Uterus (tissue), 4 donors: Measurements from ENCODE around the gene ZIC4. TPM values are rescaled to one million over a fixed set of nuclear protein-coding genes. Genes with fewer than 3 reads are reported as not detected.

Experiments
- DNase-seq, 2 donors: peaks; one replicate each; pipeline ENCODE4 v3.0.0-alpha.2; 2019 to 2020
- H3K27ac ChIP-seq, 2 donors: fragments of 200-600 bp; sonication (generic); 1 replicate in 1 of 2; 2 replicates in 1 of 2; pipeline ENCODE4 v1.5.1; 2016 to 2018
- H3K27me3 ChIP-seq, 2 donors: fragments of 200-600 bp; sonication (generic); one replicate each; pipeline ENCODE4 v1.5.1; 2018 to 2019; ENCODE audit warnings: control low read depth in 1 of 2
- H3K36me3 ChIP-seq, 2 donors: fragments of 200-600 bp; sonication (generic); one replicate each; pipeline ENCODE4 v1.5.1; 2019; ENCODE audit warnings: control low read depth in 1 of 2
- H3K4me1 ChIP-seq, 2 donors: fragments of 200-600 bp; sonication (generic); one replicate each; pipeline ENCODE4 v1.5.1; 2018 to 2019; ENCODE audit warnings: control low read depth in 1 of 2
- H3K4me3 ChIP-seq, 2 donors: fragments of 200-600 bp; sonication (generic); 1 replicate in 1 of 2; 2 replicates in 1 of 2; pipeline ENCODE4 v1.5.1; 2018 to 2019; ENCODE audit warnings: mild to moderate bottlenecking in 1 of 2
- H3K9me3 ChIP-seq, 2 donors: fragments of 200-600 bp; sonication (generic); one replicate each; pipeline ENCODE4 v1.5.1; 2019; ENCODE audit warnings: control low read depth in 1 of 2
- CTCF ChIP-seq, 4 experiments: fragments of 200-600 bp in 2 of 4; fragments of 450-650 bp in 2 of 4; sonication (generic) in 2 of 4; IDR thresholded peaks; one replicate each; pipeline ENCODE4 v1.5.1; 2016 to 2019; ENCODE audit warnings: antibody characterized with exemption in 4 of 4, mild to moderate bottlenecking in 2 of 4, moderate library complexity in 1 of 4
- POLR2A ChIP-seq, 2 donors: fragments of 450-650 bp; IDR thresholded peaks; one replicate each; pipeline ENCODE4 v1.6.1; 2016; ENCODE audit warnings: antibody characterized with exemption in 2 of 2, mild to moderate bottlenecking in 1 of 2, moderate library complexity in 1 of 2
- intact Hi-C: fragments of 100-400 bp; cut with DNase I; formaldehyde crosslinking; loops from one replicate; pipeline ENCODE4 v1.15.1; 2023; ENCODE audit warnings: low total_unique reads
- total RNA-seq, 4 donors: library from RNA; depleted of rRNA in 3 of 4; stranded (reverse); fragments of >200 nt in 3 of 4; gene quantifications; one replicate each; pipeline versions ENCODE4 v1.1.0 to v1.2.4, GENCODE V29; 2014 to 2023
- donor health status: DM: yes; HTN: yes; CAD: no.

Gene ZIC4
- total RNA-seq, 4 donors from 2014 or later: not detected

- Histone ChIP-seq H3K4me1 (peaks cover 0 to 22% of the 10 kb centered on the region in 2 donors), H3K4me3 (no peak overlapping the region), H3K9me3 (no peaks in the 10 kb centered on the region), H3K27ac (no peak overlapping the region), H3K36me3 (no peaks in the 10 kb centered on the region), H3K27me3 (peaks cover 24 to 97% of the 10 kb centered on the region in 2 donors)
- intact Hi-C loops: no loop called here
- no peak for DNase-seq
- TF ChIP-seq POLR2A (IDR thresholded peaks at IDR 0.05) (no peak), CTCF (IDR thresholded peaks at IDR 0.05) (no peak)
Observed at GRCh38 chr3:147414390-147415138, 8.2 kb upstream of the ZIC4 start.

- Histone ChIP-seq H3K4me1 (peaks cover 0 to 15% of the 10 kb centered on the region in 2 donors), H3K27me3 (peaks cover 29 to 95% of the 10 kb centered on the region in 2 donors)
- intact Hi-C loops: no loop called here
Observed at GRCh38 chr3:147413686-147414389, 7.5 kb upstream of the ZIC4 start.

GRCh38 chr3:147412917-147413685, 6.8 kb upstream of the ZIC4 start:
- peaks cover 34 to 95% of the 10 kb centered on the region in 2 donors for H3K27me3 ChIP-seq
- no peak overlapping the region for H3K27ac ChIP-seq
- peaks cover 0 to 15% of the 10 kb centered on the region in 2 donors for H3K4me1 ChIP-seq
- intact Hi-C loops: no loop called here
- no peaks in the 10 kb centered on the region for H3K36me3 ChIP-seq
- no peak for DNase-seq
- peak overlapping the region in 1 of 2 donors; percentile 17 for H3K4me3 ChIP-seq
- TF ChIP-seq POLR2A (IDR thresholded peaks at IDR 0.05) (no peak), CTCF (IDR thresholded peaks at IDR 0.05) (no peak)
- H3K9me3 ChIP-seq: no peaks in the 10 kb centered on the region

More at GRCh38 chr3:147413686-147414389, 7.5 kb upstream of the ZIC4 start:
- Histone ChIP-seq H3K4me3 (peak overlapping the region in 1 of 2 donors; percentile 17), H3K9me3 (no peaks in the 10 kb centered on the region), H3K36me3 (no peaks in the 10 kb centered on the region), H3K27ac (no peak overlapping the region)
- no peak for TF ChIP-seq POLR2A (IDR thresholded peaks at IDR 0.05)
- TF ChIP-seq CTCF (IDR thresholded peaks at IDR 0.05): no peak
- no peak for DNase-seq

DNA sequence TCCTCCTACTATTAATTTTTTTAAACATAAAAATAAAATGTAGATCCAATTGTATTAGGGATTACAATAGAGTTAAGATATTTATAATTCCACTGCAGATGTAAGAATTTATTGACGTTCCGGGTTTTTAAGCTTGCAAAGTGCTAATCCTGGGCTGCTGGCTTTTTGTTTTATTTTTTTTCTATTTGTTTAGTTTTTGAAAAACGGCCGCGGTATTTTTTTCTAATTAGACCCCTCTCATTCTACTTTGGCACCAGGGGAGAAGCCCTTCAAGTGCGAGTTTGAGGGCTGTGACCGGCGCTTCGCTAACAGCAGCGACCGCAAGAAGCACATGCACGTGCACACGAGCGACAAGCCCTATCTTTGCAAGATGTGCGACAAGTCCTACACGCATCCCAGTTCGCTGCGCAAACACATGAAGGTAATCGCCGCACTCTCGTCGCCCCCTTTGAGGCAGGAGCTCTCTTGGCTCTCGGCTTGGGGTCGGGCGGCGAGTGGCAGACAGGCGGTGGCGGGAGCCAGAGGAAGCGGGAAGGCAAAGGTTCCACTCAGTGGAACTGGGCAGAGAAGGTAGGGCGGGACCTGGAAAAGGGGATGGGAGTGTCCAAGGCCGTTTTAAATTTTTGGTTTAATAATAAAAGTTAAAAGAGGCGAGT, 6.0 kb upstream of the ZIC4 start:
- Histone ChIP-seq H3K4me3 (no peak overlapping the region), H3K4me1 (peaks cover 0 to 15% of the 10 kb centered on the region in 2 donors), H3K27ac (no peak overlapping the region), H3K36me3 (no peaks in the 10 kb centered on the region), H3K9me3 (no peaks in the 10 kb centered on the region), H3K27me3 (peaks cover 35 to 95% of the 10 kb centered on the region in 2 donors)
- no peak for DNase-seq
- TF ChIP-seq POLR2A (IDR thresholded peaks at IDR 0.05) (no peak), CTCF (IDR thresholded peaks at IDR 0.05) (no peak)
- intact Hi-C loops: no loop called here
